HCT116 (cell line): ENCODE results near the gene ALDOC. TPM values are rescaled to one million over a fixed set of nuclear protein-coding genes. Genes with fewer than 3 reads are reported as not detected.

Experiments used
- ATAC-seq: fragments of 200-7000 bp; cut with Tn5 transposase; 2 replicates; pipeline ENCODE4 v1.9.1; 2020; ENCODE audit warnings: mild to moderate bottlenecking, moderate library complexity
- BruUV-seq: library from RNA; stranded (reverse); fragments of 400-500 nt; replicated peaks from 2 replicates; lab custom pipeline; 2021; lab: Mats Ljungman, UMichigan
- CTCF ChIA-PET: fragments of 300-600 bp; sonication (Branson Sonifier 250); formaldehyde crosslinking; loops from one replicate; lab custom pipeline; 2021; ENCODE audit warnings: antibody characterized with exemption; lab: Charles Lee
- POLR2A ChIA-PET: fragments of 300-600, 350-600 bp; sonication (Branson Sonifier 250); formaldehyde crosslinking; loops from one replicate; lab custom pipeline; 2021; ENCODE audit warnings: antibody characterized with exemption; lab: Charles Lee
- RAD21 ChIA-PET, 2 experiments: fragments of 300-600 bp; sonication (Branson Sonifier 250); formaldehyde crosslinking; loops; one replicate each; lab custom pipeline; 2023; ENCODE audit warnings: low total read pairs in 2 of 2; ENCODE audit not compliant: uncharacterized antibody in 2 of 2, unreplicated experiment in 2 of 2, low non-redundant PET in 1 of 2; lab: Charles Lee
- DNase-seq: peaks from one replicate; pipeline ENCODE4 v3.0.0-alpha.2; 2010; ENCODE audit warnings: low read depth, low spot score
- H2AFZ ChIP-seq: fragments of 200-600 bp; shearing (Covaris generic), sonication (generic); 2 replicates; pipeline ENCODE4 v1.6.1; 2017; ENCODE audit warnings: low read depth, mixed run types, mixed read lengths, antibody characterized with exemption, low read length; ENCODE audit not compliant: poor library complexity, severe bottlenecking
- H3K27ac ChIP-seq: 2 replicates; pipeline ENCODE4 v1.5.1; 2012; ENCODE audit warnings: low read depth, low read length
- H3K27me3 ChIP-seq: fragments of 200-600 bp; sonication (generic); 2 replicates; pipeline ENCODE4 v1.6.1; 2016; ENCODE audit warnings: mixed run types, low read length, mixed read lengths; ENCODE audit not compliant: insufficient read depth
- H3K36me3 ChIP-seq, 2 experiments: fragments of 200-500 bp in 1 of 2; fragments of 200-600 bp in 1 of 2; sonication (Bioruptor generic) in 1 of 2; sonication (generic) in 1 of 2; 2 replicates each; pipeline versions ENCODE4 v1.5.1 to v1.6.1; 2014 to 2016; ENCODE audit warnings: low read length in 2 of 2, inconsistent platforms in 1 of 2, mixed read lengths in 1 of 2, mixed run types in 1 of 2; ENCODE audit not compliant: insufficient read depth in 2 of 2, control insufficient read depth in 1 of 2
- H3K4me1 ChIP-seq, 2 experiments: fragments of 200-600 bp in 1 of 2; sonication (generic) in 1 of 2; 2 replicates each; pipeline versions ENCODE4 v1.5.1 to v1.6.1; 2012 to 2017; ENCODE audit warnings: low read length in 2 of 2, inconsistent platforms in 1 of 2, mild to moderate bottlenecking in 1 of 2, mixed read lengths in 1 of 2, mixed run types in 1 of 2, moderate library complexity in 1 of 2; ENCODE audit not compliant: insufficient read depth in 2 of 2, control insufficient read depth in 1 of 2
- H3K4me2 ChIP-seq: fragments of 200-600 bp; sonication (generic); 2 replicates; pipeline ENCODE4 v1.6.1; 2017; ENCODE audit warnings: mixed run types, low read length, mixed read lengths
- H3K4me3 ChIP-seq, 2 experiments: fragments of 200-600 bp in 1 of 2; sonication (generic) in 1 of 2; replicated peaks in 1 of 2; 2 replicates each; pipeline ENCODE4 v1.5.1; 2011 to 2016; ENCODE audit warnings: low read length in 2 of 2, control low read depth in 1 of 2, low read depth in 1 of 2, mild to moderate bottlenecking in 1 of 2, mixed read lengths in 1 of 2, mixed run types in 1 of 2
- H3K79me2 ChIP-seq: fragments of 200-600 bp; sonication (generic); 2 replicates; pipeline ENCODE4 v1.6.1; 2017; ENCODE audit warnings: mild to moderate bottlenecking, mixed run types, low read length, moderate library complexity, mixed read lengths; ENCODE audit not compliant: insufficient read depth
- H3K9ac ChIP-seq: fragments of 200-600 bp; sonication (generic); 2 replicates; pipeline ENCODE4 v1.6.1; 2016; ENCODE audit warnings: low read length, mixed read lengths
- H3K9me2 ChIP-seq: fragments of 200-600 bp; sonication (generic), shearing (Covaris generic); 2 replicates; pipeline ENCODE4 v1.6.1; 2017; ENCODE audit warnings: mixed run types, mild to moderate bottlenecking, moderate library complexity; ENCODE audit not compliant: insufficient read depth
- H3K9me3 ChIP-seq, 2 experiments: fragments of 200-500 bp in 1 of 2; fragments of 200-600 bp in 1 of 2; sonication (Bioruptor generic) in 1 of 2; sonication (generic) in 1 of 2; 2 replicates each; pipeline ENCODE4 v1.6.1; 2014 to 2017; ENCODE audit warnings: low read length in 2 of 2, mixed read lengths in 2 of 2, inconsistent platforms in 1 of 2, low read depth in 1 of 2, mild to moderate bottlenecking in 1 of 2, mixed run types in 1 of 2, moderate library complexity in 1 of 2; ENCODE audit not compliant: control insufficient read depth in 1 of 2, insufficient read depth in 1 of 2
- H4K20me1 ChIP-seq: fragments of 200-600 bp; sonication (generic), shearing (Covaris generic); 2 replicates; pipeline ENCODE4 v1.6.1; 2017; ENCODE audit warnings: mixed run types, mild to moderate bottlenecking, moderate library complexity; ENCODE audit not compliant: insufficient read depth
- ELF1 ChIP-seq: IDR thresholded peaks from 2 replicates; pipeline ENCODE4 v1.6.1; 2012; ENCODE audit warnings: low read depth, borderline replicate concordance
- JUND ChIP-seq: IDR thresholded peaks from 2 replicates; pipeline ENCODE4 v1.6.1; 2012
- POLR2A ChIP-seq: IDR thresholded peaks from 2 replicates; pipeline ENCODE4 v1.7.0; 2011; ENCODE audit warnings: borderline replicate concordance; ENCODE audit not compliant: insufficient read depth, insufficient read length; ENCODE audit errors: extremely low read depth
- ZFX ChIP-seq: fragments of 450-650 bp; IDR thresholded peaks from 2 replicates; pipeline ENCODE4 v1.6.1; 2017
- intact Hi-C: fragments of 100-400 bp; cut with micrococcal nuclease; formaldehyde crosslinking; loops from 2 replicates; pipeline ENCODE4 v1.10.0; 2022
- total RNA-seq: library from RNA; stranded (reverse); gene quantifications from one replicate; pipeline ENCODE4 v1.2.1, GENCODE V29; 2021; ENCODE audit not compliant: unreplicated experiment

Gene ALDOC
- total RNA-seq, 1 experiment from 2014 or later, result 82.8 TPM

DNA sequence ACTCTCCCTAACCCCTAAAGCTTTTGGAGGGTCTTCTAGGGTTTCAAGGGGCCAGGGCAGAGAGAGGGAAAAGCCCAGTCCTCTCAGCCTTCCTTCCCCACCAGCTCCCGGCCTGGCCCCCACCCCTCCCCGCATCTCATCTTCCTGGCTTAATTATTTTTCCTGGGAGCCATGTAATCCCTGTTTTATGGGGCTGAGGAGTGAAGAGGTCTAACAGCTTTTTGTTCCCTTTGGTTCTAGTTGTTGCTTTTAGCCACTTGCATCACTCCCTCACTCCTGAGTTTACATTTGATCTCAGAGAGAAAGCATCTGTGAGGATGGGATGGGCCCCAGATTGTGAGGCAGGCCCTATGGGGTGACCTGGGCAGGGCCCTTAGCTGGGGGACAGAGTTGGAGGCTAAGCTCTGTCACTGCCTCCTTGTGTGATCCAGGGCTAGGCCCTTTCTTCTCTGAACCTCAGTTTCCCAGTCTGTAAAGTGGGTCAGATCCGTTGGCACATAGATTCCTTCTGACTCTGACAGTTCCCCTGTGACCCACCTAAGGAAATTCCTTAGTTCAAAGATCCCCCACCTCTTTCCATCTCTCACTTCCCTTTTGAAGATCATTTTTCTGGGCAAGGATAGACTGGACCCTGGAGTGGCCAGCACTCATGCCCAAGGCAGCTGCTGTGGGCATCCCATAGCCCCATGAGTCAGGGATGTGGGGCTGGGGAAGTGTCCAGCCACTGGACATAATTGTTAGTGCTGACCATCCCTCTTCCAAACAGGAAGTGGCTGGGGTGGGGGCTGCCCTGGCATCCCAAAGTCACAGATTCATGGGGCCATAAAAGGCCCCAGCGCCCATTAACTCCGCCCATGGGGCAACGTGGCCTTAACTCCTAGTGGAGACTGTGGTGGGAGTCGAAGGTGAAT, 44.4 kb downstream of the ALDOC start:
- no peak overlapping the region for H3K27ac ChIP-seq
- H3K9me2 ChIP-seq, result no peaks in the 10 kb centered on the region
- no peak overlapping the region for H3K4me3 ChIP-seq
- no TSS peak for BruUV-seq
- no peak for DNase-seq
- intact Hi-C loops, result no loop called here
- H3K9me3 ChIP-seq, result no peaks in the 10 kb centered on the region
- H4K20me1 ChIP-seq, result no peaks in the 10 kb centered on the region
- ChIA-PET RAD21 (no interaction called here), POLR2A (no interaction called here)
- H2AFZ ChIP-seq, result no peak overlapping the region
- H3K79me2 ChIP-seq, result no peaks in the 10 kb centered on the region
- TF ChIP-seq ZFX, result no peak
- no peak for TF ChIP-seq POLR2A
- no peak for TF ChIP-seq ELF1
- TF ChIP-seq, all 23 proteins: peak for 0
- no peak overlapping the region for H3K4me2 ChIP-seq
- peaks cover 0 to 6% of the 10 kb centered on the region in 2 experiments; a peak in 2 of 4 replicates for H3K4me1 ChIP-seq
- ATAC-seq, result no peak
- CTCF ChIA-PET, result no interaction called here
- no peak overlapping the region for H3K9ac ChIP-seq
- peaks cover 7% of the 10 kb centered on the region for H3K27me3 ChIP-seq
- H3K36me3 ChIP-seq, result no peaks in the 10 kb centered on the region

DNA sequence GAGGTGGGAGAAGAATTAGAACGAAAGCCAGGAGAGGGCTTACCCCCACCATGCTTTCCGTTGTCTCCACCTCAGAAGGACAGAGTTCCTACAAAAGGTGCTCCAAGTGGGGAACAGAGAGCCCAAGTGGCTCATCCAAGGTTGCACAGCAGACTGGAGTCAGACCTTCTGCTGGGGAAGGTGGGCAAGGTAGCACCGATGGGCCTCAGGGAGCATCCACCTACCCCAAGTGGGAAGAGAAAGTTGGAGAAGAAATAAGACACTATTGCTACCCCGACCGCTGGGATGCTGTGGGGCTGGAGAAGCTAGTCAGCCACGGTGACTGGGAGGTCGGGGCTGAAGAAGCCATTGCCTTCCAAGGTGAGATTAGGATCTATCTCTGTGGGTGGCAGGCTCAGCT, 45.8 kb downstream of the ALDOC start:
- Histone ChIP-seq H3K9me3 (no peaks in the 10 kb centered on the region), H3K36me3 (no peaks in the 10 kb centered on the region), H3K79me2 (no peaks in the 10 kb centered on the region), H3K4me3 (no peak overlapping the region), H4K20me1 (no peaks in the 10 kb centered on the region), H3K9me2 (no peaks in the 10 kb centered on the region), H3K4me1 (peaks cover 0 to 6% of the 10 kb centered on the region in 2 experiments; a peak in 2 of 4 replicates), H3K4me2 (no peak overlapping the region), H3K9ac (no peak overlapping the region), H3K27ac (no peak overlapping the region), H2AFZ (no peak overlapping the region), H3K27me3 (peaks cover 7% of the 10 kb centered on the region)
- DNase-seq (no peak), ATAC-seq (no peak)
- RAD21 ChIA-PET, result no interaction called here
- CTCF ChIA-PET, result no interaction called here
- intact Hi-C loops, result no loop called here
- TF ChIP-seq ELF1 (no peak), JUND (no peak)
- POLR2A ChIA-PET, result no interaction called here
- no TSS peak for BruUV-seq
